Ishikawa (cell line): ENCODE data around the gene PRSS33.

ENCODE experiments used
- CEBPB ChIP-seq: IDR thresholded peaks from 2 replicates; pipeline ENCODE4 v1.6.1; 2012
- CREB1 ChIP-seq: IDR thresholded peaks from 2 replicates; pipeline ENCODE4 v1.6.1; 2012; ENCODE audit warnings: low read depth
- EGR1 ChIP-seq: IDR thresholded peaks from 2 replicates; pipeline ENCODE4 v1.6.1; 2012
- EP300 ChIP-seq: IDR thresholded peaks from 2 replicates; pipeline ENCODE4 v1.6.1; 2012; ENCODE audit warnings: borderline replicate concordance
- FOXM1 ChIP-seq: IDR thresholded peaks from 2 replicates; pipeline ENCODE4 v1.6.1; 2012; ENCODE audit warnings: low read depth, borderline replicate concordance
- NFIC ChIP-seq: IDR thresholded peaks from 2 replicates; pipeline ENCODE4 v1.6.1; 2012
- RAD21 ChIP-seq: IDR thresholded peaks from 2 replicates; pipeline ENCODE4 v1.6.1; 2012; ENCODE audit warnings: low read depth
- REST ChIP-seq: IDR thresholded peaks from 2 replicates; pipeline ENCODE4 v1.6.1; 2012; ENCODE audit warnings: low read depth, mild to moderate bottlenecking
- TAF1 ChIP-seq: IDR thresholded peaks from 2 replicates; pipeline ENCODE4 v1.6.1; 2012; ENCODE audit warnings: low read depth, mild to moderate bottlenecking
- TCF12 ChIP-seq: IDR thresholded peaks from 2 replicates; pipeline ENCODE4 v1.6.1; 2012; ENCODE audit warnings: low read depth
- TEAD4 ChIP-seq: IDR thresholded peaks from 2 replicates; pipeline ENCODE4 v1.6.1; 2012
- USF1 ChIP-seq: IDR thresholded peaks from 2 replicates; pipeline ENCODE4 v1.6.1; 2012
- YY1 ChIP-seq: IDR thresholded peaks from 2 replicates; pipeline ENCODE4 v1.6.1; 2012; ENCODE audit warnings: low read depth
- ZBTB7A ChIP-seq: IDR thresholded peaks from 2 replicates; pipeline ENCODE4 v1.6.1; 2012; ENCODE audit warnings: low read depth
- TF ChIP-seq, protein P1 (sequence below): IDR thresholded peaks from 2 replicates; pipeline ENCODE4 v1.6.1; 2012

The PRSS33 gene

GRCh38 chr16:2745961-2746360 lies 41.4 kb downstream of the PRSS33 start:
- no peak for TF ChIP-seq USF1
- no peak for TF ChIP-seq RAD21
- TF ChIP-seq TAF1: no peak
- no peak for TF ChIP-seq TCF12
- TF ChIP-seq TEAD4: no peak
- TF ChIP-seq, protein P1, sequence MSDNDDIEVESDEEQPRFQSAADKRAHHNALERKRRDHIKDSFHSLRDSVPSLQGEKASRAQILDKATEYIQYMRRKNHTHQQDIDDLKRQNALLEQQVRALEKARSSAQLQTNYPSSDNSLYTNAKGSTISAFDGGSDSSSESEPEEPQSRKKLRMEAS: no peak
- no peak for TF ChIP-seq CREB1
- no peak for TF ChIP-seq FOXM1
- TF ChIP-seq EP300: no peak
- TF ChIP-seq ZBTB7A: no peak
- no peak for TF ChIP-seq CEBPB
- no peak for TF ChIP-seq REST
- TF ChIP-seq YY1: no peak
- no peak for TF ChIP-seq EGR1

DNA sequence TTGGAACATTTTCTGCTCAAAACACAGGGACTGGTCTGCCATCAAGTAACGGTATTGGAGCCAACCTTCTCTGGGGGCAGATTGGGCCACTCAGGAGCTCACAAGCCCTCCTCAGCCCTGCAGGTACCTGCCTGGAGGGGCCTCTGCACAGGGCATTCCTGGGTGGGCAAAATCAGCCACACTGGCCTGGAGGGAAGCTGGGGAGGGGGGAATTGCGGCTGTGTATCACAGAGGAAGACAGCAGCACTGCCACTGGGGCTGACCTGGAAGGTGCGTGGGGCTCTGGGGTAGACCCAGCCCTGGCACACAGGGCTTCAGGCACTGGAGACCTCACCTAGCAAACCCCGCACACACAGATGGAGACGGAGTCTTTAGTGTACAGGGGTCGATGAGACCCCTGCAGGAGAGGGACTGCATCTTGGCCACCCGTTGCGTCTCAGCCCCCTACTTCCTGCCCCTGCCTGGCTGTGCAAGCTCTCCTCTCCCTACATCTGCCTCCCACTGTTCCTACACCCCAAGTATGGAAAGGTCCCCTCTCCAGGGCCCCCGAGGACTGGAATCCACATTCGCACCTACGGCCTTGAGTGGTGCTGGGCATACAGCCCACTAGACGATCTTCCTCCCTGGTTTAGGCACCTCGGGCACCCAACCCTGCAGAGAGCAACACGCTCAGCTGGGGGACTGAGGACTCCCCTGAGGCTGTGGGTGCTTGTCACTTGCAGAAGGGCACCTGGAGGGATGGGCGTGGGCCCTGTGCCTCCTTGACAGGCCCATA lies 42.1 kb downstream of the PRSS33 start:
- TF ChIP-seq REST (no peak), CEBPB (no peak), RAD21 (no peak), ZBTB7A (no peak), CREB1 (no peak), NFIC (no peak), FOXM1 (no peak), TCF12 (no peak), USF1 (no peak), YY1 (no peak)
- TF ChIP-seq, protein P1: no peak

- TF ChIP-seq, protein P1: no peak
- no peak for TF ChIP-seq ZBTB7A
Observed at GRCh38 chr16:2744711-2745110, 42.6 kb downstream of the PRSS33 start.

DNA sequence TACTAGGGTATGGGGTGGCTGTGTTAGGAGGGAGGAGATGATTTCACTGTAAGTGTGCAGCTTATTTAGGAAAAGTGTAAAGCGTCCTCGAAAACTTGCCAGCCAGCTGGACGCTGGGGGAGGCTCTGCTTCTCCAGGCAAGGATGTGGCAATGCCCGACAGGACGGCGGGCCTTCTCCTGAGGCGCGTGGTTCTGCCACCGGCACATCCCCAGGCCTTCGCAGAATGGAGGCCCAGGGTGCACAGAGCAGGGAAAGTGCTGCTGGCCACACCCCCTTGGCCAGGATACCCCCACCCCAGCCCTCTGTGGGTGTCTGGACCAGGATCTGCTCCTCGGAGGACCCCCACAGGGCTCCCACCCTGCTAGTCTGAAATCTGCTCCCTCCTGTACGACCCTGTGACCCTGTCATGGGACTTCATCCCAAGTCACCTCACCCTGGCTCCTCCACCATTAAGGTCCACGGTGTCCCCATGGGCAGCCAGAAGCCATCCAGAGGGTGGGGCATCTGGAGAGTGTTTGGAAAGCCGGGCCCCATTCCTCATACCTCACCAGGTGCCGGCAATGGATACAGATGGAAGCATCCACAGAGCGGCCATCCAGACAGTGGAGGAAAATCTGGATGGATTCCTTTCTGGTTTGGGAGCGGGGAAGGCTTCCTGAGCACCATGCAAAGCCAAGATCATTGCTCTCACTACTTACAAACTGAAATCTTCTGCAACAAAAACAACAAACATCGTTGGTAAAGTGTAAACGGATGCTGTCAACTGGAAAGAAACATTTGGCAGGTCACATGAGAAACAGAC lies 44.2 kb downstream of the PRSS33 start:
- TF ChIP-seq CREB1 (no peak), RAD21 (no peak), FOXM1 (no peak), TAF1 (no peak), YY1 (no peak), EP300 (no peak)

DNA sequence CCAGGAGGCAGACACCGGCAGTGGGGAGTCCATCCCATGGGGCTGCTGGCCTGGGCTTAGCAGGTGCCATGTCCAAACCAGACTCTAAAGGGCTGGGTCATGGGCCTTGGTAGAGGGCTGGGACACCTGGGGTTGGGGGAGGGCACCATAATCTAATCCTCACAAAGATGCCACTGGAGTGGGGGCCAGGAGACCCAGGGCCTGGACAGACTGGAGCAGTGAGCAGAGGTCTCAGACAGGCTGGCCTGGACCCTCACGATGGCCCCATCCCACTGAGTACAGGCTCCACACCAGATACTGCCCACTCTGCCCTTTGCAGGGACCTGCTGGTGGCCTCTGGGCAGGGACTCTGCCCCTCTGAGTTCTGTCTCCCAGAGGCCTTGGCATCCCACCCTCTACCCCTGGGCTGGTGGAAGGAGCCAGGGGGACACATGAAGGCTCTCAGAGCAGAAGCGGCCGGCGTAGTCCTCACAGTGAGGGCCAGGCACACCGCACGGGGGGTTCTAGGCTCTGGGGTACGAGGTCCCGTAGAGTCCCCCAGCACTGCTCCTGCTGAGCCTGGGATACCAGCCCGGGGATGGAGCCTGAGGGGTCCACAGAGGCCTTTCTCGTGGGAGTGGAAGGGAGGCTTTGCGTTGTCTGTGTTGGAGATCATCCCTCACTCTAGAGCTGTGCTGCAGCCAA lies 44.9 kb downstream of the PRSS33 start:
- TF ChIP-seq ZBTB7A: no peak
- no peak for TF ChIP-seq CEBPB
- no peak for TF ChIP-seq EP300
- TF ChIP-seq EGR1: no peak
- no peak for TF ChIP-seq FOXM1
- TF ChIP-seq USF1: no peak
- no peak for TF ChIP-seq RAD21
- no peak for TF ChIP-seq TEAD4
- no peak for TF ChIP-seq TAF1
- no peak for TF ChIP-seq REST
- TF ChIP-seq CREB1: no peak
- TF ChIP-seq, protein P1: no peak
- TF ChIP-seq TCF12: no peak
- no peak for TF ChIP-seq NFIC
- no peak for TF ChIP-seq YY1
